HG02610 (cell line): Measurements from ENCODE around the gene RNPEPL1.

Source experiments
- ATAC-seq: cut with Tn5 transposase; IDR thresholded peaks from one replicate; pipeline ENCODE4 v1.9.1; 2021; ENCODE audit warnings: mild to moderate bottlenecking, moderate library complexity; ENCODE audit not compliant: unreplicated experiment

The RNPEPL1 gene

GRCh38 chr2:240623531-240624010, 55.3 kb downstream of the RNPEPL1 start:
- no peak for ATAC-seq

GRCh38 chr2:240624011-240624949, 56.0 kb downstream of the RNPEPL1 start:
- no peak for ATAC-seq

GRCh38 chr2:240624950-240625621, 56.8 kb downstream of the RNPEPL1 start, which contains the start of gene GPR35:
Gene GPR35, plus strand, starts transcription at chr2:240625480. Its CDS starts 4,473 bp downstream, at chr2:240629953.
- ATAC-seq = no peak

- no peak for ATAC-seq
These were observed 58.4 kb downstream of the RNPEPL1 start for GRCh38 chr2:240626531-240627300.

GRCh38 chr2:240627736-240628506, 59.6 kb downstream of the RNPEPL1 start:
- no peak for ATAC-seq

GRCh38 chr2:240628507-240628807, 60.2 kb downstream of the RNPEPL1 start:
- no peak for ATAC-seq

GRCh38 chr2:240628808-240629618, 60.7 kb downstream of the RNPEPL1 start:
- no peak for ATAC-seq

GRCh38 chr2:240629619-240629967, 61.3 kb downstream of the RNPEPL1 start:
- ATAC-seq = no peak

- ATAC-seq = no peak
These were observed 61.9 kb downstream of the RNPEPL1 start for GRCh38 chr2:240629968-240630770.
